ENCODE results near the gene FLRT2.

Gene FLRT2

DNA sequence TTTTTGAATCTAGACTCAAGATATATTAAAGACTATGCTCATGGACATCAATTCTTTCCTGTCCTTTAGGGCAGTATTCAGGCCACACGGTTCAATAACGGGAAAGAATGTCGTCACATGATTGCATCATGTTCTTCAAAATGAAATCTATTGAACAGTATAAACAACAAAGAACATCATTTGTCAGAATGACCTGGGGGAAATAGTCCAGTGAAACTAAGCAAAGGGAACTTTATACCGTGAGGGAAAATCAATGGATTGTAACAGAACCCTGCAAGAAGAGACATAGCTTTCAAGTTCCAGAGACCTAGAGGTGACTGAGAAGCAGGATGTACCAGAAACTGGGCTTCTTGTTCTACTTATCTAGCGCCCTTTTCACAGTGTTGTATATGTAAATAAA, 32.7 kb downstream of the FLRT2 start:
- in situ Hi-C loops (cut with HindIII; ENCODE audit: low sequenced_read_pairs): no loop called here

DNA sequence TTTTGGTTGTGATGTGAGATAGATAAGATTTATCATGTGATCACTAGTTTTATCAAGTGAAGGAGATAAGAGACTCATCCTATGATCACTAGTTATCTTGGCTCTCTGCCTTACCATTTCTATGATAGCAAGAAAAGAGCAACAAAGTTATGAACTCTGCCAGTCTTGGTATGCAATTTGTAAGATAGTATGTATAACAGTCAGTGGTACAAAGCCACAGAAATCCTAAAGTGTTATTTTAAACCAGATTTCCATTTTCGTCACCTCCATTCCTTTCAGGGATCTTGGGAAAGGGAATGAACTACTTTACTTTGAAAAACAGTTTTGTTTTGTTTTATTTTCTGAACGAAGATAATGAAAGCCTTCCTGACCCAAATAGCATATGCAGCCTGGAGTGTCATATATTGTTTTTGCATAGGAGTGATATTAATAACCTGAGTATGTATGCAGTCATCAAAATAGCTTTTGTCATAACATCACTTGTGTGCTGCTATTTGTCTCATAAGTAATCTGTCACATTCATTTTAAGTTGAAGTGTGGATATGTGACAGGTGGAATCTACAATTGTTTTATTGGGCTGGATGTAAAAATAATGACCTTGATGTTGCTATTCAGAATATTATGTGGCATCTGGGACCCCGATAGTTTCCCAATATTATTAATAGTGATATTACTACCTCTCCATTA, 35.0 kb downstream of the FLRT2 start:
- in situ Hi-C loops (cut with HindIII; ENCODE audit: low sequenced_read_pairs): no loop called here

DNA sequence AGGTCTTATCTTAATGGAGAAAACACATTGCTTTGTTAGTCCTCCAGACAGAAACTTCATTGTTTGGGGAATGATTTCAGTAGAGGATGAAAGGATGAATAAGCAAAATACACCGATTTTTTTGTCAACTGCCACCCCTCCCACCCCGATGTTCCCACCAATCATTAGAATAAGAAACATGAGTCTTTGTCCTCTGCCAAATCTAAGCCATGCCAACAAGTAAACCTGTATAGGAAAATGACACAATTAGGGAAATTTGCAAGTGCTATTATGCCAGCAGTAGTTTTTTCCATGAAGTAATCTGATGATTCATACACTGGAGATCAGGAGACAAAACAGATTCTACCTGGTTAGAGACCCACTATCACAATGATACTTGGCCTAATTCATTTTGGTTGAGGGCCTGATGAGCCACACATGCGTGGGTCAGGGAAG, 35.9 kb downstream of the FLRT2 start:
- in situ Hi-C loops (cut with HindIII; ENCODE audit: low sequenced_read_pairs): no loop called here

DNA sequence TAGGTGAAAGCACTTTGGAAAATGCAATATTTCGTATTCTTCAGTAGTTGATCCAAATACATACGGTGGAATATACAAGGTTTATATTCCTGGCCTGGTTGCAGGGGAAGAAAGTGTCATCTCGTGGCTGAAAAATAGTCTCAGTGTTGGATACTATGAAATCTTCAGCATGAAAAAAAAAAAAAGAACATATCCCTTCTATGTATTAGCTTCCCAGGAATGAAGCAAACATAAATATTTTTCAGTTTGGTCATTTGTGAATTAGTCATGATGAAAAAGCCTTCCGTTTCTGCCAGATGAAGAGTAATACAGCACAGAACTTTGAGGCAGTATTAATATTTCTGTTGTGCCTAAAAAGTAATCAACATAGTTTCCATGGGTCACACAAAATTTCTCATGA, 36.7 kb downstream of the FLRT2 start:
- in situ Hi-C loops (cut with HindIII; ENCODE audit: low sequenced_read_pairs): no loop called here

DNA sequence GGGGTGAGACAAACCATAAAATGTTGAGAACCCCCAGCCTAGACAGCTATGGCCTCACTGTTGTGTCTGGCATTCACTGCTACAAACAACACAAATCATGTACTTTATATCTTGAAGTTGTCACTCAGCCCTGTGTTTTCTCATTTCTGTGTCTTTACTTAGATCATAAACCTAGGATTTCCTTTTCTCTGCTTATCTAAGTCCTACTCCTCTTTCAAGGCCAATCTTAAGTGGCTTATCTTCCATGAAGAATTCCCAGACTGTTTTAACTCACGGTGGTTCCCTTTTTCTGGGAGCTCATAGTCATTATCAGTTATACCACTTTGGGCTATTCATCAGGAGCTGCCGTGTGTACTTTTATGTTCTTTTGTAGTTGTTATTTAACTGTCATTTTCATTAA, 42.1 kb downstream of the FLRT2 start:
- in situ Hi-C loops (cut with HindIII; ENCODE audit: low sequenced_read_pairs): no loop called here

DNA sequence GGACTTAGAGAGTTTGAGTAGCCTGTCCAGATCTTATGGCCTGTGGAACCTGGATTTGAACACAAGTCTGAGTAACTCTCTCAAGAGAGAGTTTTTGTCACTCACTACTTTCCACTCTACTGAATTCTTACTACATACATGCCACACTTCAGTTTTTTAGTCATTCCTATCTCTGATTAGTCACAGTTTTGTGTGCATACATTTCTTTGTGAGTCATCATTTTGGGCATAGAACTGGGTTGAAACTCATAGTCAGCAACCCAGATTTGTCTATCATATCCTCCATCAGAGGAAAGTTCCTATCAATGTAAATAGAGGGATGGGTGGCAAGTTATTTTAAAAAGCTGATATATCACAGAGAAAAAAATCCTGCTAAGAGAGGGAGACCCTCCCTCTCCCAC, 42.9 kb downstream of the FLRT2 start:
- in situ Hi-C loops (cut with HindIII; ENCODE audit: low sequenced_read_pairs): no loop called here

DNA sequence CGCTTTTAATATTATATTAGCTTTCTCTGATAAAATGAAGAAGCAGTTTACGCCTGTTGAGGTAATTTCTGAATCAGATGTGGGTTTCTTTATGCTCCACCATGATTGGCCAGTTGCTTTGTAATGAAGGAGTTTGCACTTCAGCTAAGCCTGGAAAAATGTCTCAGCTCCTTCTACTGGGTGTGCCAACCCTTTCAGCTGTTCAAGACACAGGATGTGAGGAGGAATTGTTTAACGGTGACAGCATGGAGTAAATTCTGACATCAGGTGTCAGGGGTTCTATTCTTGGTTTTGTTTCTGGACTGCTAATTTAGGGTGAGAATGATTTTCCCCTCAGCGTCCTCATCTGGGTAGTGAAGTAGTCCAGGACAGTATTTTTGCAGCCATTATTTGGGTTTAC, 43.5 kb downstream of the FLRT2 start:
- in situ Hi-C loops (cut with HindIII; ENCODE audit: low sequenced_read_pairs): no loop called here

DNA sequence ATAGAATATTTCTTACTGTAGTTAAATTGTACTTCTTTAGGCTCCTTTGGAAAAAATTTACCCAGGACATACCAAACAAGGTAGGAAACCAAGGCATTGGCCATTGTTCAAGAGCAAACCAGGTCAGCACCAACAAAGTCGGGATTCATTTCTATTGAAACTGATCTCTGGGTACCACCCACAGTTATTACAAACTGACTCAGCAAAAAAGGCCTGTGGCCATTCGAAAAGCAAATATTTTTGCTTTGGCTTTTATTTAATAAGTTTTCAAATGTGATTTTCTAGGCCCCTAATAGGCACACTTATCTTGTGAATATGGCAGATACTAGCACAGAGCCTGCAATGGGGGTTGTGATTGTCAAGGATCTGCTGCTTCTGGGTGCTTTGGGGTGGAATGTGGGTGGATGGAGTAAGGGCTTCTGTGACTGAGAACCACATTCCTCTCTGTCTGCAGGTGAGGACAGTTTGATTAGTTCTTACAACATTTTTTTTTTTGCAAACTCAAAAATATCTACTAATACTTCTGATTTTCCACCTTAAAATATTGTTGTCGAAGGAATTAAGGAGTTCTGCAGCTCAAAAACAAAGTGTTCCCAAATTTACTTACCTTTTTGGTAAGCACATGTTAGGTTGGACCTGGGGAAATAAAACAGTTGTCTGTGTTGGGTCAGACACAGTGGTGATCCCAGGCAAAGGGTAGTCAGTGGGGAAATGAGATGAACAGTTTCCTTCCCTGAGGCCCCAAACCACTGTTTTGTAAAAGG, 45.1 kb downstream of the FLRT2 start:
- in situ Hi-C loops (cut with HindIII; ENCODE audit: low sequenced_read_pairs): no loop called here

DNA sequence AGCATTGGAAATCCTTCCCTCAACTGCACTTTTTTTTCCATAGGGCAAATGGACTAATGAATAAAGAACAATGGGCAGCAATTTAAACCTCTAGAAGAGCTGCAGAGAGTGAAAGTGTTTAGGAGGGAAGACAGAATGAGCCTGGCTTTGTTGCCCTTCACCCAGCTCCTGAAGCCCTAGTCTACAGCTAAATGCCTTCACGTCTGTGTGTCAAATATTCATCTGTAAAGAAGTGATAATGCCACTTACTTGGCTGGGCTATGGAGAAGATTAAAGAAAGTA, 45.6 kb downstream of the FLRT2 start:
- in situ Hi-C loops (cut with HindIII; ENCODE audit: low sequenced_read_pairs): no loop called here

DNA sequence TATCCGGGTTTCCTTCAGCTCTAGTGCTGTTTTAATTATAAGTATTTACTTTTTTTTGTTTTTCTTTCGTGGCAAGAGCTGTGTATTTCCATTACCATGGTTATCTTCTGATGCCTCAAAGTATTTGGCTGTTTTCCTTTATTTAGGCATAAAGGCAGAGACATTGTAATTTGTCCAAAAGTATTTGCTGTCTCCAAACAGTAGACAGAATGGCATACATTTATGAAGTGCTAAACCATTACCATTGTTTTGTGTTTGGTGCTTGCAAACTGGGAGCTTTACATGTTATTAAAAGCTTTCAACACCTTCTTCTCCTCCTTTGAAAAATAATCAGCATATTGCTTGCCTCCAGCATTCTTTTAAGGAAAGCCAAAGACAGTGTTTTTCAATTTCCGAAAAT, 46.3 kb downstream of the FLRT2 start:
- in situ Hi-C loops (cut with HindIII; ENCODE audit: low sequenced_read_pairs): no loop called here

DNA sequence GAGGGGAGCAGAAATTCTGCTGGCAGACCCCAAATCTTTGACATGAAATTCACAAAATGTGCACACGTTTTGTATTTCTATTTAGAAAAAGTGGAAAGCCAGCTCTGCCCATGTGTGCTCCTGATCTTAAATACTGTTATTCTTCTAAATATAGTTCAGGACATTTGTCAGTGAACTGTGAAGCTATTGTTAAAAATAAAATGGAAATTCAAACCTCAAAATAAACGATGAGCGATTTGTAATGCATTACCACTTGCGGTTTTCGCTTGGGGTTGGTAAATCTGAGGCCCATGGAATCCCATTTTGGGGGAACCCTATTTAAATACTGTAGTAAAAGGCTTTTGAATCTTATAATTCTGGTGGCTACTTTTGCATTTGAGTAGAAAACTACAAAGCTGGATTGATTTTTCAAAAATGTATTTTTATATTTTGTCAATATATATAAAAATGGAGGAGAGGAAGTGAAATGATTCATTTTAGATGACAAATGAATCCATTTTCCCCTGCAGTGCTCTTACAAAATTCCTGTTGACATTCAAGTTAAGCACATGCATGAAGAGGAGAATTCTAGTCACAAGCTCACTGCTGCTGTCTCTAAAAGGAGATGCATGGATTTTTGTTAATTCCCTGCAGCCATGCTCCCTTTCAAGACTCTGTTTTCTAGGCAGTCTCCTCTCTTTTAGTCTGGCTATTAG, 47.1 kb downstream of the FLRT2 start:
- in situ Hi-C loops (cut with HindIII; ENCODE audit: low sequenced_read_pairs): no loop called here

DNA sequence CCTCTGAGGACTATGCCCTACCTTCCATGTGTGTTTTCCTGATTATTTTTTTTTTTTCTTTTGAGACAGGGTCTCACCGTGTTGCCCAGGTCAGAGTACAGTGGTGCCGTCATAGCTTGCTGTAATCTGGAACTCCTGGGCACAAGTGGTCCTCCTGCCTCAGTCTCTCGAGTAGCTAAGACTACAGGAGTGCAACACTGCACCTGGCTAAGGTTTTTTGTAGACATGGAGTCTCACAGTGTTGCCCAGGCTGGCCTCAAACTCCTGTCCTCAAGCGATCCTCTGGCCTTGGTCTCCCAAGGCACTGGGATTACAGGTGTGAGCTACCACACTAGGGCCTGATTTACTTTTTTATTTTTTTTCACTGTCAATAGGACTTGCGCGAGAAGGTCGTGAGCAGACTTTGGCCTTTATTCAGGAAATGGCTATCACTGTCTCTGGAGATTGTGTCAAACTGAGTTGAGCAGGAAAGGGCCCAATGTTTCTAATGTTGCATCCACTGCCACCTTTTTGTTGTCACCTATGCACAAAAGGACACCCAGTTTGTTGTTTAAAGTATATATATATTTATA, 47.7 kb downstream of the FLRT2 start:
- in situ Hi-C loops (cut with HindIII; ENCODE audit: low sequenced_read_pairs): no loop called here

DNA sequence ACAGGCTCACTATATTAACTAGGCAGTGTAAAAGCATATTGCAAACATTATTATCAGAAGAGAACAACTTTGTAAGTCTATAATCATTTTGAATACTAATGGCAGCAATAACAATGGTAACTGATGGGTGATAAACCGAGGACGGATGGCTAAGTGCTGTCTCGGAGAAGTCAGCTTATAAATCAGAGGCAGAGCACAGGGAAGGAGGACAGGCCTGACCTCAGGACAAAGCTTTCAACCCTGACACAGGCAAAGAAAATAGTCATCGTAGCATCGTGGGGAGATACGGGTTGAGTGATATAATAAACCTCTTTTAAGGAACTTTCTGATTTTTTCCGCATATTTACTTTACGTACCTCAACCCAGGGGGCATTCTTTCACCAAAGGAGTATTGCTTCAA, 48.4 kb downstream of the FLRT2 start:
- in situ Hi-C loops (cut with HindIII; ENCODE audit: low sequenced_read_pairs): no loop called here

DNA sequence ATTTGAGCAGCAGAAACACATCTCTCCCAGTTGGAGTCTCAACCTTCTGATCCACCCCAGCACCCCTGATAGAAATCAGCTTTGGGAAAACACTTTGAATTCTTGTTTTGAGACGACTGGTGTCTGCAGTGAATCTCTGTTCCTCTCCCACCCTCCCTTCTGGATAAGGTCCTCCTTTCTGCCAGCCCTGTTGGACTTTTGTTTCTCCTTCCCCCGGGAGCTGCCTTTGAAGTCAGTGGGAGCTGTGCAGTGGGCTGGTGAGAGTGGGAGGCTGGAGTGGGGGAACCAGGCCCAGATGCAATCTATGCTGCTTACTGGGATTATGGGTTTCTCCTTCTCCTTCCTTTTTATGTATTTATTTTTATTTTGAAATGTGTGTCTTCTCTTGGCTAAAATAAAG, 49.0 kb downstream of the FLRT2 start:
- in situ Hi-C loops (cut with HindIII; ENCODE audit: low sequenced_read_pairs): no loop called here

DNA sequence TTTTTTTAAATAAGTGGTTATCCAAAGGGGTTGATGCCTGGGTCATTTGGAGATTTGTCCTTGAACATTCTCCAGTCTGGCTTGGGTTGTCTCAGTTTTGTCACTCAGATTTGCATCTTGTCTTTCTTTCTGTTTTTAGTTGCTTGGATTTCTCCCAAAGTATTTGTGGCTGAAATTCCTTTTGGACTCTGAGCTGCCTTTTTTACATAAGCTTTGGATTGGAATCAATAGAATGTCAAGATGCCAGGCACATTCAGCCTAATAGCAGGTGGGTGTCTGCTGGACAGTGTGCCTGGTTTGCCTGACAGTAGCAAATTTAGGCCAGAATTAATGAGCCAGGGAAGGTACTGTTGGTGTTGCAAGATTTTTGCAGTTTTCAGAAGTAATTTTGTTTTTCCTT, 50.0 kb downstream of the FLRT2 start:
- in situ Hi-C loops (cut with HindIII; ENCODE audit: low sequenced_read_pairs): no loop called here

DNA sequence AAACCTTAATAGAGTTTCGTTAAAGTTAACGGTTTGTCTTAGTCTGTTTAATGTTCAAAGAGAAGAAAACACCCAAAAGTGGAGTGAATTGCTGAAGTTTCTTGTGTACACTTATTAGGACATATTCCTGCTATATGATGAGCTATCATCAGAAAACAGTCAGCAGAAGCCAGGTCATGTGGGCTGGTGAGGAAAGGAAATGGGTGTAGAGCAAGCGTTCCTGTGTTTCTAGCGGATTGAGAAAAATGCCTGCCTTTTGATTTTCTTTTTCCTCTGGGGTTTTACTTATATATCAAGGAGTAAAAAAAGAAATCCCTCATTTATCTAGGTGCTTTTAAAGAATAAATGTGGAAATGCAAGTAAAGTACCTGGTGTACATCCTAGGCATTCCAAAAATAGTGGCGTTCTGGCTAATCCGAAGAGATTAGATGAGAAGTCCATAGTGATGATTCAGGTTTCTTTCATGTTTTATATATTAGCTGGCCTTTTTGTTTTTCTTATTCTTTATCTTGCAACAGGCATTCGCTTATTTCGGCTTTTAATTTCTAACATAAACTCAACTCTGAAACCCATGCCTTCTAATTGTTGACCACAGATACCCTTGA, 50.7 kb downstream of the FLRT2 start:
- in situ Hi-C loops (cut with HindIII; ENCODE audit: low sequenced_read_pairs): no loop called here

DNA sequence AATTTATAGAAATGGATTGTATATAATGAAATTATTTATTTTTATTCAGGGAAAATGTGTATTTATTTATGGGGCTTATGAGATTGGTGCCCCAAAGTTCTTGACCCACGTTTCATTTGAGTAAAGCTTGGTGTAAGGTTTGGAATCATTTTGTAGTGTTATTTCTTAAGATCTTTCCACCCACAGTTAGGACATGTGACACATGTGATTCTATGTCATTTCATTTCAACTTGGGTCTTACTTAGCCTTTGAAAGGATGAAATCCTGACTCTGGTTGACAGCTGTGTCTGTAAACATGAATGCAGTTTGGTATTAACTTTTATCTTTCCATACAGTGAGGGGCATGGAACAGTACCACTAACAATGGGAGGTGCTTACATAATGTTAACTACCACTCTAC, 51.7 kb downstream of the FLRT2 start:
- in situ Hi-C loops (cut with HindIII; ENCODE audit: low sequenced_read_pairs): no loop called here

DNA sequence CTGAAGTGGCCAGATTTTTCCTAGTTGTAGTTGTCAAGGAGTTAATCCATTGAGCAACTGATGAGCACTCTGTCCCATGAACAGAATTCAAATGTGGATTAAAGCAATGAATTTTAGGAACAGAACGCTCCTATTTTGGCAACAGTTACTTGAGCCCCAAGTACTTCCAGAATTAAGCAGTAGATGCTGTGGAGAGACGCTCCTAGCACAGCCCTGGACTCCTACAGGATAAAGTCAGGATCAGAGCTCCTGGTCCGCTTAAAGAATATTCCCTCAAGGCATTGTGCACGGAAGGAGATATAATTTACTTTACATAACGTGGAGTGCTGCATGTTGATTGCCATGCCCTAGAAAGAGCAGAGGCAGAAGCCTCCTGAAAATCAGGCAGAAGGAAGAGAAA, 53.4 kb downstream of the FLRT2 start:
- in situ Hi-C loops (cut with HindIII; ENCODE audit: low sequenced_read_pairs): no loop called here

DNA sequence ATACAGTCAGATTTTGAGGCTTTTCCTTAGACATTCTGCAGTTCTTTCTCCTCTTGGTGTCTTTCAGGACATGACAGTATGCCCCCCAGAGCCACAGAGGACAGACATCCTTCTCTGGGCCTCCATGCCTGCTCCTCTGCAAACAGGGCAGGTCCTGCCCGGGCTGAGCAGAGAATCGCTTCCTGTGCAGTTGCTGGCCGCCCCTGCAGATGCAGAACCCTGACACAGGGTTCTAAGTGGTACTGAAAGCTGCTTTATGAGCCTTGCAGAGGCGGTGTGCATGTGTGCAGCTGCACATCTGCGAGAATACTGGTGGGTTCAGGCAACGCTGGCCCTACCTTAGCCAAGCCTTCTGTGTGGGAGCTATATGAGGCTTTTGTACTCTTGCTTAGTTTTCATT, 54.5 kb downstream of the FLRT2 start:
- in situ Hi-C loops (cut with HindIII; ENCODE audit: low sequenced_read_pairs): no loop called here

DNA sequence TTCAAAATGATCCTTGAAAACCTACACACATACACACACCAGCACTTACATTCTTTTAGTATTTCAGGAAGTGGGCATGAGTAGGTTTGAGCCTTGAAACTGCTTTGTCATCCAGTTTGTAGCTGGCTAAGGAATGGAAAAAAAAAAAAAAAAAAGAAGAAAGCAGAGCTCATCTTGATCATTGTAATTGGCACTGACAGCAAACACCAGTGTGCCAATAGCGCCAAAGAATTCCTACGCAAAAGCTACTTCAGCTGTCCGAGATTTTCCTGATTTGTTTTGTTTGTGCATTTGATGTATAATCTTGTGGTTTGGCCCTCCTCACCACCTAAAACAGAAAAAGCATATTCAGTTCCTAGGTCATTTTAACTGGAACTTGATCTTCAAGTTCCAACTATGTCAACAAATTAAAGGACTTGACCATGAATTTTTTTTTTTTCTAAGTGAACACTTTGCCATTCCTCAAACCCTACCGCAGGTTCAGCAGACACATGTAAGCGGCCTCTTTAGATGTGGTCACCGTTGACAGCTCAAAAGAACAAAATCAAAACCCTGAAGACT, 57.3 kb downstream of the FLRT2 start:
- in situ Hi-C loops (cut with HindIII; ENCODE audit: low sequenced_read_pairs): no loop called here

DNA sequence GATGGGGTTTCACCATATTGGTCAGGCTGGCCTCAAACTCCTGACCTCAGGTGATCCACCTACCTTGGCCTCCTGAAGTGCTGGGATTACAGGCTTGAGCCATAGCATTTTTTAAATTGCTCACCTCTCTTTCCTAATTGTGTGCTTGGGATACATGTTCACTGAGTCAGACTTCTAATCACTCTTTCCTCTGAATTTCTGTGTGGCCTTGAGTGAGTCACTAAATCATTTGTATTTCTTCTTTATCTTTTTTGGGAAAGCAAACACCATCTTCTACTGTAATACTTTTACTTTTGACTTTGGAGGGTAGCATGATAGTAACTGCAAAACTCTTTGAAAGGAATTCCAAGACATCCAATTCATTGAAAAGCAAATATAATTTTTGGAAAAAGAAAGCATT, 60.8 kb downstream of the FLRT2 start:
- in situ Hi-C loops (cut with HindIII; ENCODE audit: low sequenced_read_pairs): no loop called here
